ENCODE results near the gene DHRS13.

Gene DHRS13

GRCh38 chr17:28857905-28858800 lies 44.7 kb downstream of the DHRS13 start:
- peaks cover 43% of the 10 kb centered on the region for H3K36me3 ChIP-seq (ENCODE audit: low read depth)

GRCh38 chr17:28856028-28856574 lies 46.8 kb downstream of the DHRS13 start:
- Histone ChIP-seq H3K27ac (ENCODE audit: poor library complexity, severe bottlenecking) (no peak overlapping the region), H3K4me1 (ENCODE audit: insufficient read depth, poor library complexity, severe bottlenecking) (peaks cover 3% of the 10 kb centered on the region), H3K27me3 (ENCODE audit: insufficient read depth, poor library complexity, severe bottlenecking) (no peaks in the 10 kb centered on the region), H3K9me3 (ENCODE audit: severe bottlenecking) (no peaks in the 10 kb centered on the region), H3K4me3 (ENCODE audit: severe bottlenecking) (peak overlapping the region; percentile 54), H3K36me3 (ENCODE audit: low read depth) (peaks cover 43% of the 10 kb centered on the region)
- no peak for TF ChIP-seq CTCF (IDR thresholded peaks at IDR 0.05; ENCODE audit: poor library complexity, severe bottlenecking)
- no peak for DNase-seq (ENCODE audit: low spot score)
- no peak for ATAC-seq (ENCODE audit: low read depth)

More at GRCh38 chr17:28857905-28858800, 44.7 kb downstream of the DHRS13 start:
- no peak for DNase-seq (ENCODE audit: low spot score)
- Histone ChIP-seq H3K4me3 (ENCODE audit: severe bottlenecking) (no peak overlapping the region), H3K27ac (ENCODE audit: poor library complexity, severe bottlenecking) (no peak overlapping the region), H3K27me3 (ENCODE audit: insufficient read depth, poor library complexity, severe bottlenecking) (no peaks in the 10 kb centered on the region), H3K9me3 (ENCODE audit: severe bottlenecking) (no peaks in the 10 kb centered on the region), H3K4me1 (ENCODE audit: insufficient read depth, poor library complexity, severe bottlenecking) (peaks cover 3% of the 10 kb centered on the region)
- ATAC-seq (ENCODE audit: low read depth), result no peak
- TF ChIP-seq CTCF (IDR thresholded peaks at IDR 0.05; ENCODE audit: poor library complexity, severe bottlenecking), result no peak

GRCh38 chr17:28855336-28855679 lies 47.6 kb downstream of the DHRS13 start:
- Histone ChIP-seq H3K4me1 (ENCODE audit: insufficient read depth, poor library complexity, severe bottlenecking) (peaks cover 3% of the 10 kb centered on the region), H3K36me3 (ENCODE audit: low read depth) (peaks cover 37% of the 10 kb centered on the region), H3K27ac (ENCODE audit: poor library complexity, severe bottlenecking) (peak overlapping the region; percentile 21), H3K9me3 (ENCODE audit: severe bottlenecking) (no peaks in the 10 kb centered on the region), H3K27me3 (ENCODE audit: insufficient read depth, poor library complexity, severe bottlenecking) (no peaks in the 10 kb centered on the region), H3K4me3 (ENCODE audit: severe bottlenecking) (peak overlapping the region; percentile 54)
- DNase-seq (ENCODE audit: low spot score) (no peak), ATAC-seq (ENCODE audit: low read depth) (no peak)
- TF ChIP-seq CTCF (IDR thresholded peaks at IDR 0.05; ENCODE audit: poor library complexity, severe bottlenecking), result no peak

- Histone ChIP-seq H3K36me3 (ENCODE audit: low read depth) (peaks cover 34% of the 10 kb centered on the region), H3K4me3 (ENCODE audit: severe bottlenecking) (peak within 1 kb of the TSS; percentile 54), H3K4me1 (ENCODE audit: insufficient read depth, poor library complexity, severe bottlenecking) (peaks cover 3% of the 10 kb centered on the region), H3K27me3 (ENCODE audit: insufficient read depth, poor library complexity, severe bottlenecking) (no peaks in the 10 kb centered on the region), H3K27ac (ENCODE audit: poor library complexity, severe bottlenecking) (peak within 1 kb of the TSS; percentile 21), H3K9me3 (ENCODE audit: severe bottlenecking) (no peaks in the 10 kb centered on the region)
- ATAC-seq (ENCODE audit: low read depth) (peak; percentile 100), DNase-seq (ENCODE audit: low spot score) (peak; percentile 84)
- TF ChIP-seq CTCF (IDR thresholded peaks at IDR 0.05; ENCODE audit: poor library complexity, severe bottlenecking), result no peak
Observed at GRCh38 chr17:28854457-28855335, 48.2 kb downstream of the DHRS13 start, which contains the start of gene ERAL1. Gene ERAL1, plus strand, starts transcription at chr17:28855016. Its CDS starts 19 bp downstream, at chr17:28855035.
